CD14-positive monocyte (primary cell): ENCODE measurements around the gene BCL3. TPM values are rescaled to one million over a fixed set of nuclear protein-coding genes. Genes with fewer than 3 reads are reported as not detected.
A peak's percentile ranks its signal among the peaks of the same experiment; 100 is the strongest.

Experiments
- DNase-seq, 3 donors: peaks; one replicate each; pipeline ENCODE4 v3.0.0-alpha.2; 2011 to 2022
- H2AFZ ChIP-seq: 2 replicates; pipeline ENCODE4 v1.6.0; 2012; ENCODE audit warnings: mild to moderate bottlenecking, low read depth, low read length, inconsistent platforms; ENCODE audit not compliant: insufficient read depth, poor library complexity, severe bottlenecking
- H3K27ac ChIP-seq, 2 donors: 1 replicate in 1 of 2; 2 replicates in 1 of 2; pipeline ENCODE4 v1.5.1; 2012 to 2013; ENCODE audit warnings: low read length in 2 of 2, control low read depth in 1 of 2, inconsistent platforms in 1 of 2, low read depth in 1 of 2, mild to moderate bottlenecking in 1 of 2
- H3K27me3 ChIP-seq, 2 donors: one replicate each; pipeline versions ENCODE4 v1.6.0 to v1.6.1; 2011 to 2013; ENCODE audit warnings: low read length in 2 of 2; ENCODE audit not compliant: control insufficient read depth in 2 of 2, insufficient read depth in 2 of 2
- H3K36me3 ChIP-seq, 2 donors: replicated peaks in 1 of 2; 1 replicate in 1 of 2; 2 replicates in 1 of 2; pipeline versions ENCODE4 v1.5.1 to v1.6.1; 2012 to 2013; ENCODE audit warnings: low read length in 2 of 2, control low read depth in 1 of 2, inconsistent platforms in 1 of 2, mild to moderate bottlenecking in 1 of 2; ENCODE audit not compliant: insufficient read depth in 2 of 2, control insufficient read depth in 1 of 2
- H3K4me1 ChIP-seq, 2 donors: 1 replicate in 1 of 2; 2 replicates in 1 of 2; pipeline versions ENCODE4 v1.5.1 to v1.6.1; 2012 to 2013; ENCODE audit warnings: low read length in 2 of 2, control low read depth in 1 of 2, inconsistent platforms in 1 of 2, mild to moderate bottlenecking in 1 of 2, moderate library complexity in 1 of 2; ENCODE audit not compliant: insufficient read depth in 2 of 2, control insufficient read depth in 1 of 2
- H3K4me2 ChIP-seq: replicated peaks from 2 replicates; pipeline ENCODE3; 2012; ENCODE audit warnings: low read length, moderate library complexity, mild to moderate bottlenecking; ENCODE audit not compliant: poor library complexity, severe bottlenecking; ENCODE audit errors: extremely low read depth
- H3K4me3 ChIP-seq, 3 experiments: fragments of 200-600 bp in 1 of 3; sonication (generic) in 1 of 3; replicated peaks in 1 of 3; 1 replicate in 2 of 3; 2 replicates in 1 of 3; pipeline ENCODE4 v1.5.1; 2011 to 2013; ENCODE audit warnings: low read length in 3 of 3, mild to moderate bottlenecking in 3 of 3, control low read depth in 2 of 3, low read depth in 2 of 3, inconsistent platforms in 1 of 3, moderate library complexity in 1 of 3
- H3K79me2 ChIP-seq: 2 replicates; pipeline ENCODE4 v1.6.0; 2012; ENCODE audit warnings: mild to moderate bottlenecking, control low read depth, inconsistent platforms, low read length, moderate library complexity; ENCODE audit not compliant: insufficient read depth
- H3K9ac ChIP-seq: 2 replicates; pipeline ENCODE4 v1.6.0; 2017; ENCODE audit warnings: low read length, mild to moderate bottlenecking; ENCODE audit not compliant: insufficient read depth, poor library complexity, severe bottlenecking
- H3K9me3 ChIP-seq, 2 donors: replicated peaks in 1 of 2; 1 replicate in 1 of 2; 2 replicates in 1 of 2; pipeline versions ENCODE4 v1.5.1 to v1.6.1; 2012 to 2013; ENCODE audit warnings: low read length in 2 of 2, control low read depth in 1 of 2; ENCODE audit not compliant: control insufficient read depth in 1 of 2, insufficient read depth in 1 of 2
- H4K20me1 ChIP-seq: 2 replicates; pipeline ENCODE4 v1.6.0; 2012; ENCODE audit warnings: mild to moderate bottlenecking, low read length, control low read depth, moderate library complexity; ENCODE audit not compliant: insufficient read depth
- H3K27ac Mint-ChIP-seq, 7 donors: one replicate each; pipeline ENCODE4 v1.8.0; 2020; ENCODE audit warnings: mild to moderate bottlenecking in 7 of 7, mixed read lengths in 7 of 7, moderate library complexity in 6 of 7, inconsistent platforms in 2 of 7
- H3K27me3 Mint-ChIP-seq, 3 donors: one replicate each; pipeline ENCODE4 v1.8.0; 2021 to 2022; ENCODE audit warnings: low read depth in 3 of 3, mild to moderate bottlenecking in 3 of 3, mixed read lengths in 3 of 3, moderate library complexity in 3 of 3, inconsistent platforms in 1 of 3
- H3K36me3 Mint-ChIP-seq, 2 donors: one replicate each; pipeline ENCODE4 v1.8.0; 2020; ENCODE audit warnings: mixed read lengths in 2 of 2, inconsistent platforms in 1 of 2, mild to moderate bottlenecking in 1 of 2
- H3K4me1 Mint-ChIP-seq: one replicate; pipeline ENCODE4 v1.8.0; 2020; ENCODE audit warnings: mild to moderate bottlenecking, mixed read lengths
- H3K4me3 Mint-ChIP-seq, 2 donors: one replicate each; pipeline ENCODE4 v1.8.0; 2020; ENCODE audit warnings: mild to moderate bottlenecking in 2 of 2, mixed read lengths in 2 of 2, moderate library complexity in 1 of 2
- H3K9me3 Mint-ChIP-seq, 7 donors: one replicate each; pipeline ENCODE4 v1.8.0; 2020 to 2022; ENCODE audit warnings: mixed read lengths in 7 of 7, mild to moderate bottlenecking in 6 of 7, moderate library complexity in 6 of 7, inconsistent platforms in 2 of 7
- WGBS: methylation state at CpG from one replicate; pipeline ENCODE4 v1.1.5; 2013; ENCODE audit warnings: missing lambda C conversion rate; ENCODE audit not compliant: insufficient coverage; 5-methylcytosine and 5-hydroxymethylcytosine counted together
- intact Hi-C, 2 donors: fragments of 100-400 bp; cut with micrococcal nuclease; formaldehyde crosslinking; loops; one replicate each; pipeline versions ENCODE4 v1.15.0 to v1.15.1; 2023
- polyA plus RNA-seq, 3 donors: library from polyadenylated mRNA; depleted of rRNA in 1 of 3; unstranded in 2 of 3; stranded (reverse) in 1 of 3; fragments of 300-500 nt in 2 of 3; fragments of >200 nt in 1 of 3; fragmentation: Illumina TruSeq in 2 of 3; gene quantifications; 1 replicate in 2 of 3; 2 replicates in 1 of 3; pipeline ENCODE4 v1.2.3, GENCODE V29; 2012 to 2021
- TF ChIP-seq, protein P1 (sequence below): fragments of 200-600 bp; IDR thresholded peaks from one replicate; pipeline ENCODE4 v1.8.0; 2022; ENCODE audit warnings: antibody characterized with exemption, mild to moderate bottlenecking

BCL3 gene
- polyA plus RNA-seq, 3 donors, result 18.7 to 160 (median 23.1) TPM

DNA sequence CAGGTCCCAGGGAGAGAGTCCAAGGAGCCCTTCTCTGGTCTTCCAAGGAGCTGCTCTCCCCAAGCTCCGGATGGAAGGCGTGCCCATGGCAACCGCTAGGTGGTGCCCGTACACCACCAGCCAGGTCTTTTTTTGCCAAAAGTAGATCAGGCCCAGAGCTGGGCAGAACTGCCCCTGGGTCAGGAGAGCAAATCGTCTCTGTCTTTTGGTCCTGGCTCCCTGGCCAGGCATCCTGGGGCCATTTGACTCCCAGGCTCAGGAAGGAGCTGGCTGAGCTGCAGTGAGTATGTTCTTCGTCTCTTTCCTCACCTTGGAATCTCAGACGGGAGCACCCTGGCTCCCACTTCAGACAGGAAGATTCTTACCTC, 24.6 kb upstream of the BCL3 start:
- H3K27me3 ChIP-seq, result no peaks in the 10 kb centered on the region
- H3K27ac ChIP-seq, result peak overlapping the region in 1 of 2 donors; percentile 30
- DNase-seq, result peak; percentile 85 to 89 (median 87)
- H3K36me3 Mint-ChIP-seq, result no peaks in the 10 kb centered on the region
- no peaks in the 10 kb centered on the region for H4K20me1 ChIP-seq
- TF ChIP-seq, protein P1, sequence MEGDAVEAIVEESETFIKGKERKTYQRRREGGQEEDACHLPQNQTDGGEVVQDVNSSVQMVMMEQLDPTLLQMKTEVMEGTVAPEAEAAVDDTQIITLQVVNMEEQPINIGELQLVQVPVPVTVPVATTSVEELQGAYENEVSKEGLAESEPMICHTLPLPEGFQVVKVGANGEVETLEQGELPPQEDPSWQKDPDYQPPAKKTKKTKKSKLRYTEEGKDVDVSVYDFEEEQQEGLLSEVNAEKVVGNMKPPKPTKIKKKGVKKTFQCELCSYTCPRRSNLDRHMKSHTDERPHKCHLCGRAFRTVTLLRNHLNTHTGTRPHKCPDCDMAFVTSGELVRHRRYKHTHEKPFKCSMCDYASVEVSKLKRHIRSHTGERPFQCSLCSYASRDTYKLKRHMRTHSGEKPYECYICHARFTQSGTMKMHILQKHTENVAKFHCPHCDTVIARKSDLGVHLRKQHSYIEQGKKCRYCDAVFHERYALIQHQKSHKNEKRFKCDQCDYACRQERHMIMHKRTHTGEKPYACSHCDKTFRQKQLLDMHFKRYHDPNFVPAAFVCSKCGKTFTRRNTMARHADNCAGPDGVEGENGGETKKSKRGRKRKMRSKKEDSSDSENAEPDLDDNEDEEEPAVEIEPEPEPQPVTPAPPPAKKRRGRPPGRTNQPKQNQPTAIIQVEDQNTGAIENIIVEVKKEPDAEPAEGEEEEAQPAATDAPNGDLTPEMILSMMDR, result peak; percentile 99
- no peaks in the 10 kb centered on the region for H3K36me3 ChIP-seq
- H3K4me2 ChIP-seq, result peak overlapping the region; percentile 14
- H3K9me3 Mint-ChIP-seq, result no peaks in the 10 kb centered on the region
- peak overlapping the region in 1 of 2 donors; percentile 76 for H3K4me3 Mint-ChIP-seq
- peak overlapping the region in 6 of 7 donors; percentile 53 to 88 (median 72) for H3K27ac Mint-ChIP-seq
- no peak overlapping the region for H3K4me3 ChIP-seq
- 12% methylated on average over 6 of the region's 7 CpGs for WGBS
- peaks cover 68% of the 10 kb centered on the region for H3K4me1 Mint-ChIP-seq
- peaks cover 51 to 69% of the 10 kb centered on the region in 2 donors for H3K4me1 ChIP-seq
- no peaks in the 10 kb centered on the region for H3K9me3 ChIP-seq
- no peak overlapping the region for H3K9ac ChIP-seq
- peaks cover 1 to 9% (median 6%) of the 10 kb centered on the region in 3 donors for H3K27me3 Mint-ChIP-seq
- peak overlapping the region; percentile 32 for H2AFZ ChIP-seq
- intact Hi-C loops, result loop anchor here (1.0 to 10.0 kb wide), 7 partner anchors 15 to 121 kb away; partner anchors contain the start of gene NECTIN2 (in 1 of the 2)
- H3K79me2 ChIP-seq, result no peaks in the 10 kb centered on the region

GRCh38 chr19:44725251-44725650, 23.3 kb upstream of the BCL3 start:
- Histone ChIP-seq H2AFZ (no peak overlapping the region), H3K9me3 (no peaks in the 10 kb centered on the region), H3K4me3 (no peak overlapping the region), H4K20me1 (no peaks in the 10 kb centered on the region), H3K79me2 (no peaks in the 10 kb centered on the region), H3K4me1 (peaks cover 46 to 63% of the 10 kb centered on the region in 2 donors), H3K27ac (no peak overlapping the region), H3K9ac (no peak overlapping the region), H3K4me2 (no peak overlapping the region), H3K27me3 (no peaks in the 10 kb centered on the region), H3K36me3 (no peaks in the 10 kb centered on the region)
- intact Hi-C loops, result loop anchor here (2.0 to 10.0 kb wide), 3 partner anchors 14 to 120 kb away; partner anchors contain the start of gene NECTIN2 (in 1 of the 2)
- Mint-ChIP-seq H3K4me1 (peaks cover 65% of the 10 kb centered on the region), H3K4me3 (no peak overlapping the region), H3K9me3 (no peaks in the 10 kb centered on the region), H3K27ac (peak overlapping the region in 2 of 7 donors; percentile 25 to 36), H3K36me3 (no peaks in the 10 kb centered on the region), H3K27me3 (peaks cover 4 to 9% (median 4%) of the 10 kb centered on the region in 3 donors)
- TF ChIP-seq, protein P1, result no peak
- DNase-seq, result peak in 1 of 3 donors; percentile 68
- 44% methylated on average over 5 of the region's 18 CpGs for WGBS
